Endothelial cell of umbilical vein (primary cell): ENCODE data around the gene CAPN5. TPM values are rescaled to one million over a fixed set of nuclear protein-coding genes. Genes with fewer than 3 reads are reported as not detected.
"Not testable (repeated sequence)": the region's sequence is repeated elsewhere in the genome, so short reads cannot be mapped to it uniquely, and the experiment has no call there.

Source experiments
- BruUV-seq: library from RNA; stranded (reverse); fragments of 400-500 nt; replicated peaks from 2 replicates; lab custom pipeline; 2021; lab: Mats Ljungman, UMichigan
- CTCF ChIA-PET: fragments of 300-600, 350-600 bp; sonication (Branson Sonifier 250); formaldehyde crosslinking; loops from one replicate; lab custom pipeline; 2021; ENCODE audit warnings: antibody characterized with exemption, inconsistent platforms; lab: Charles Lee
- POLR2A ChIA-PET: fragments of 300-600, 350-600 bp; sonication (Branson Sonifier 250); formaldehyde crosslinking; loops from one replicate; lab custom pipeline; 2021; ENCODE audit warnings: antibody characterized with exemption, inconsistent platforms; lab: Charles Lee
- DNase-seq: peaks from one replicate; pipeline ENCODE4 v3.0.0-alpha.2; 2011; ENCODE audit warnings: low read depth, low spot score
- FAIRE-seq: peaks from 2 replicates; lab custom pipeline; 2011; peaks lifted over from hg19 to GRCh38; lab: Jason Lieb, UNC
- H2AFZ ChIP-seq: 2 replicates; pipeline ENCODE4 v1.6.0; 2012; ENCODE audit warnings: low read depth, low read length, control low read depth, inconsistent platforms
- H3K27ac ChIP-seq: 2 replicates; pipeline ENCODE4 v1.5.1; 2011; ENCODE audit warnings: low read depth, mild to moderate bottlenecking, control low read depth, low read length, moderate library complexity; ENCODE audit not compliant: insufficient read depth
- H3K27me3 ChIP-seq, 2 experiments: 2 replicates each; pipeline versions ENCODE4 v1.6.0 to v1.6.1; 2011; ENCODE audit warnings: low read length in 2 of 2, mixed read lengths in 1 of 2; ENCODE audit not compliant: control insufficient read depth in 2 of 2, insufficient read depth in 2 of 2
- H3K36me3 ChIP-seq, 2 experiments: 2 replicates in 1 of 2; 3 replicates in 1 of 2; pipeline ENCODE4 v1.5.1; 2011; ENCODE audit warnings: low read length in 2 of 2, mild to moderate bottlenecking in 1 of 2, moderate library complexity in 1 of 2; ENCODE audit not compliant: control insufficient read depth in 2 of 2, insufficient read depth in 2 of 2; ENCODE audit errors: extremely low read depth in 1 of 2
- H3K4me1 ChIP-seq: 3 replicates; pipeline ENCODE4 v1.5.1; 2011; ENCODE audit warnings: mild to moderate bottlenecking, low read length; ENCODE audit not compliant: control insufficient read depth, insufficient read depth; ENCODE audit errors: extremely low read depth
- H3K4me2 ChIP-seq: 2 replicates; pipeline ENCODE4 v1.6.1; 2011; ENCODE audit warnings: low read length, control low read depth, mixed read lengths; ENCODE audit not compliant: insufficient read depth
- H3K4me3 ChIP-seq, 3 experiments: fragments of 200-600 bp in 1 of 3; sonication (generic), shearing (Covaris generic) in 1 of 3; replicated peaks in 1 of 3; 2 replicates each; pipeline ENCODE4 v1.5.1; 2011 to 2016; ENCODE audit warnings: control low read depth in 3 of 3, low read length in 3 of 3, mild to moderate bottlenecking in 2 of 3, inconsistent platforms in 1 of 3, low read depth in 1 of 3, moderate library complexity in 1 of 3; ENCODE audit not compliant: insufficient read depth in 1 of 3
- H3K79me2 ChIP-seq: 2 replicates; pipeline ENCODE4 v1.6.0; 2012; ENCODE audit warnings: low read length, inconsistent platforms; ENCODE audit not compliant: control insufficient read depth, insufficient read depth
- H3K9ac ChIP-seq: replicated peaks from 2 replicates; pipeline ENCODE3; 2011; ENCODE audit warnings: low read length, control low read depth; ENCODE audit not compliant: insufficient read depth; ENCODE audit errors: extremely low read depth
- H3K9me1 ChIP-seq: replicated peaks from 3 replicates; pipeline ENCODE4 v1.6.0; 2011; ENCODE audit warnings: mild to moderate bottlenecking, low read length; ENCODE audit not compliant: control insufficient read depth, insufficient read depth; ENCODE audit errors: extremely low read depth
- H3K9me3 ChIP-seq: replicated peaks from 2 replicates; pipeline ENCODE4 v1.5.1; 2012; ENCODE audit warnings: low read length, inconsistent platforms; ENCODE audit not compliant: control insufficient read depth, insufficient read depth
- H4K20me1 ChIP-seq: replicated peaks from 2 replicates; pipeline ENCODE3; 2011; ENCODE audit warnings: mild to moderate bottlenecking, low read length; ENCODE audit not compliant: control insufficient read depth, insufficient read depth; ENCODE audit errors: extremely low read depth
- CTCF ChIP-seq, 2 donors: IDR thresholded peaks; 1 replicate in 1 of 2; 2 replicates in 1 of 2; pipeline ENCODE4 v1.5.1; 2011; ENCODE audit warnings: low read length in 2 of 2, mild to moderate bottlenecking in 2 of 2, moderate library complexity in 2 of 2, control low read depth in 1 of 2, inconsistent platforms in 1 of 2, low read depth in 1 of 2; ENCODE audit not compliant: insufficient read depth in 1 of 2; ENCODE audit errors: extremely low read depth in 1 of 2
- EZH2 ChIP-seq: IDR thresholded peaks from 2 replicates; pipeline ENCODE4 v1.6.1; 2012; ENCODE audit warnings: borderline replicate concordance, low read depth, mild to moderate bottlenecking, moderate library complexity, low read length, inconsistent platforms; ENCODE audit not compliant: severe bottlenecking
- GATA2 ChIP-seq: IDR thresholded peaks from 2 replicates; pipeline ENCODE4 v1.7.0; 2011; ENCODE audit warnings: low read depth, mild to moderate bottlenecking, moderate library complexity, mixed read lengths, low read length; ENCODE audit not compliant: insufficient read length, insufficient read depth
- POLR2AphosphoS5 ChIP-seq: IDR thresholded peaks from 2 replicates; pipeline ENCODE4 v1.6.1; 2012; ENCODE audit warnings: low read depth, mild to moderate bottlenecking, control low read depth, low read length, moderate library complexity; ENCODE audit not compliant: insufficient read depth
- dilution Hi-C: fragments of 300-500 bp; cut with MboI; formaldehyde crosslinking; loops from one replicate; pipeline ENCODE4 v1.15.0; 2019; ENCODE audit warnings: low sequenced_read_pairs; ENCODE audit not compliant: extremely low pct_ligation_motif_present
- intact Hi-C: fragments of 100-400 bp; cut with micrococcal nuclease; formaldehyde crosslinking; loops from one replicate; pipeline ENCODE4 v1.10.0; 2022
- polyA plus RNA-seq, 4 experiments: library from polyadenylated mRNA; depleted of rRNA in 3 of 4; stranded (reverse) in 3 of 4; unstranded in 1 of 4; fragments of >200 nt; gene quantifications; 2 replicates each; pipeline versions ENCODE4 v1.2.1 to v1.2.3, GENCODE V29; 2011 to 2012; ENCODE audit warnings: missing spikeins in 1 of 4
- total RNA-seq: library from RNA; stranded (reverse); gene quantifications from 2 replicates; pipeline ENCODE4 v1.2.3, GENCODE V29; 2021

The CAPN5 gene
- total and polyA plus RNA-seq, 2 donors (not counting 3 experiments of a cell fraction or from before 2014, with no cell fraction given), result 15.0 to 17.0 TPM

GRCh38 chr11:77047007-77047927 is 19.5 kb upstream of the CAPN5 start:
- H3K9me1 ChIP-seq, result no peaks in the 10 kb centered on the region
- H3K79me2 ChIP-seq, result no peaks in the 10 kb centered on the region
- H3K4me3 ChIP-seq, result peak overlapping the region; percentile 28 to 36 (median 31)
- H3K36me3 ChIP-seq, result no peaks in the 10 kb centered on the region
- FAIRE-seq (peak; percentile 81), DNase-seq (peak; percentile 97)
- POLR2A ChIA-PET, result interaction anchor here (0.6 to 1.3 kb wide), 3 partner anchors 19 to 58 kb away, joined by 4 to 5 read pairs (median 5); partner anchors contain the start of gene CAPN5
- no peak overlapping the region for H2AFZ ChIP-seq
- intact Hi-C loops (loop anchor here (1.0 kb wide), 7 partner anchors 19 to 501 kb away; partner anchors contain the start of gene CAPN5), dilution Hi-C loops (no loop called here)
- no TSS peak for BruUV-seq
- no peak overlapping the region for H3K9ac ChIP-seq
- TF ChIP-seq CTCF (IDR thresholded peaks at IDR 0.05; ENCODE audit: extremely low read depth in 1 of 2, insufficient read depth in 1 of 2, low read depth in 1 of 2, low read length in 2 of 2) (peak; percentile 48 to 59), POLR2AphosphoS5 (no peak), EZH2 (no peak), GATA2 (peak; percentile 4)
- H3K27me3 ChIP-seq, result peaks cover 4 to 10% of the 10 kb centered on the region in 2 experiments
- H4K20me1 ChIP-seq, result no peaks in the 10 kb centered on the region
- H3K4me1 ChIP-seq, result peaks cover 5% of the 10 kb centered on the region
- H3K27ac ChIP-seq, result no peak overlapping the region
- CTCF ChIA-PET, result interaction anchor here (0.6 to 2.8 kb wide), 46 partner anchors 10 to 1244 kb away, joined by 3 to 316 read pairs (median 5); partner anchors contain the start of genes B3GNT6, CAPN5, MYO7A and OMP
- peak overlapping the region; percentile 74 for H3K4me2 ChIP-seq
- no peaks in the 10 kb centered on the region for H3K9me3 ChIP-seq

- intact Hi-C loops, result loop anchor here (1.0 kb wide), 7 partner anchors 18 to 500 kb away; partner anchors contain the start of gene CAPN5
- H3K9me3 ChIP-seq, H3K4me2 ChIP-seq, H3K9me1 ChIP-seq, H4K20me1 ChIP-seq, H3K9ac ChIP-seq, H3K79me2 ChIP-seq, H3K27ac ChIP-seq, DNase-seq, dilution Hi-C loops, BruUV-seq, H3K4me3 ChIP-seq, FAIRE-seq, H3K36me3 ChIP-seq, H3K4me1 ChIP-seq, H2AFZ ChIP-seq: not testable (repeated sequence)
- CTCF ChIA-PET, result interaction anchor here (0.6 to 2.8 kb wide), 42 partner anchors 10 to 1245 kb away, joined by 3 to 316 read pairs (median 6); partner anchors contain the start of genes B3GNT6, CAPN5, MYO7A and OMP
- peaks cover 4 to 10% of the 10 kb centered on the region in 2 experiments for H3K27me3 ChIP-seq
- POLR2A ChIA-PET, result interaction anchor here (0.6 to 1.3 kb wide), 3 partner anchors 19 to 57 kb away, joined by 4 to 5 read pairs (median 5); partner anchors contain the start of gene CAPN5
Observed at GRCh38 chr11:77047928-77048446, 18.8 kb upstream of the CAPN5 start.
